Stimulated activated CD8-positive, alpha-beta memory T cell treated with anti-CD3 and anti-CD28 coated beads, Interleukin-7, amount 100 ng/mL, for 48 hours (primary cell): Measurements from ENCODE around the gene PCSK5.

Experiments used
- DNase-seq, 2 donors: peaks; one replicate each; pipeline ENCODE4 v3.0.0-alpha.2; 2020; ENCODE audit warnings: low read depth in 1 of 2; ENCODE audit errors: extremely low read depth in 1 of 2

PCSK5 gene

GRCh38 chr9:76115396-76115795 is 224.9 kb downstream of the PCSK5 start:
- no peak for DNase-seq

- no peak for DNase-seq
These were observed 225.6 kb downstream of the PCSK5 start for GRCh38 chr9:76115982-76116646.

GRCh38 chr9:76116913-76117312 is 226.4 kb downstream of the PCSK5 start:
- DNase-seq: no peak

- no peak for DNase-seq
These were observed 237.2 kb downstream of the PCSK5 start for GRCh38 chr9:76127637-76128036.

- no peak for DNase-seq
These were observed 245.4 kb downstream of the PCSK5 start for GRCh38 chr9:76135902-76136301.

- DNase-seq: no peak
These were observed 246.5 kb downstream of the PCSK5 start for GRCh38 chr9:76136986-76137385.

GRCh38 chr9:76137931-76138330 is 247.5 kb downstream of the PCSK5 start:
- no peak for DNase-seq

DNA sequence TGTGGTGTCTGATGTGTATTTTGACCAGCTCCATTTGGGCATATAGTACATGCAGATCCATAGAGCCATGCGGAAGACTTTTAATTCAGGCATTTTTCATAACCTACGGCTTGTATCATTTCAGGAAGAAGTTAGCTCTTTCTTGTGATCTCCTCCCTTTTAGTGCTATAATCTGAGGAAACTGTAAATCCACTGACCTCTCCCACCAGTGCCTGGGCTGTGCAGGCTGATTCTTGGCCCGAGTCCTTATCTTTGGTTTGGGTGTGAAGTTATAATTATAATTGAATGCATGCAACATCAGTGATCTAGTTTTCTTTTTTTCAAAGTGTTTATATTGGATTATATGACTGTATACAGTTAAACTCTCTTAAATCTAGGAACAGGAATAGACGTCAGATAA is 247.9 kb downstream of the PCSK5 start:
- no peak for DNase-seq

DNA sequence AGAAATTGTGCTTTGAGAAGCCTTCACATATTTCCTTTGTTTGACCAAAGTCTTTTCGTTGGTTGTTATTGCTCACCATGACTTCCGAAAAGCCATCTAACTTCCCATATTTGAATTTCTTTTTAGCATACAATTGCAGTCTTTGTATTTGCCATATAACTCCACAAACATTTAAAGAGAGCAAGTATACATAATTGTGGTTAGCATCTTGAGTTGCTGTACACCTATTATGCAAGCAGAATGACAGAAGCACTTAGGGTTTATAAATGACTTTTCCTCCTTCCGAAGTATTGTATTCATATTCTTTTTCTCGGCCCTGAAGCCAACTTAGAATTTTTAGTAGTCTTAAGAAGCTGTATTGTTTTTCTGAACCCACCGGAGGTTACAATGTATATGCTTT is 253.4 kb downstream of the PCSK5 start:
- no peak for DNase-seq

DNA sequence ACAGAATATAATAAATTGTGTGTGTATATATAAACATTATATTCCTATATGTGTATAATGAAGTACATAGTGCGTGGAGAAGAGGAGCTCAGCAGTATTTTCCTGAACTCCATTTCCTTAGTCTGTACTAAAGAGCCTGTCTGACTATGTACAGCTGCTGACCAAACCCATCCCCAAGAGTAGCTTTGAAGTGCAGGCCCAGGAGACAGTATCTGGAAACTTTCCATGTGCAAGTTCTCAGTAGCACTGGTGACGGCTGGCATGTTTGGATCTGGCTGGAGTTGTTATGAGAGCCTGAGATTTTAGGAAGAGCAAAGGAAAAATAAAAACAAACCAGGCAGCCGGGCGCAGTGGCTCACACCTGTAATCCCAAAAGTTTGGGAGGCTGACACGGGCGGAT is 259.5 kb downstream of the PCSK5 start:
- no peak for DNase-seq

GRCh38 chr9:76151267-76151666 is 260.8 kb downstream of the PCSK5 start:
- no peak for DNase-seq

DNA sequence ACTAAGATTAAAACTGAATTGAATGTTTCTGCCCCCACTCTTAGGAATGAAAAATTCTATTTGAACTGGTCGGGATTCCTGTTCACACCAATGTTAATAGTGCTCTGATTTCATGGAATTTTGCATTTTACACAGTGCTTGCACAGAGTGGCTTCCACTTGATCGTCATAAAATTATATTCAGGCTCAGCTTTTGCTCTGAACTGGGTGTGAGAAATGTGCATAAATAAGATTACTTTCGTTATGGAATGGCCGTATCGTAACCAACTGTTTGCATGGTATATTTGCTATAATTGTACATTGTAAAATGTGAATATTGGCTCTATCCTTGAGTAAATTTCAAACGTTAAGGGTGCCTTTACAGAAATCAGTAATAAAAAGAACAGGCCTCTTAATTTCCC is 262.9 kb downstream of the PCSK5 start:
- no peak for DNase-seq

DNA sequence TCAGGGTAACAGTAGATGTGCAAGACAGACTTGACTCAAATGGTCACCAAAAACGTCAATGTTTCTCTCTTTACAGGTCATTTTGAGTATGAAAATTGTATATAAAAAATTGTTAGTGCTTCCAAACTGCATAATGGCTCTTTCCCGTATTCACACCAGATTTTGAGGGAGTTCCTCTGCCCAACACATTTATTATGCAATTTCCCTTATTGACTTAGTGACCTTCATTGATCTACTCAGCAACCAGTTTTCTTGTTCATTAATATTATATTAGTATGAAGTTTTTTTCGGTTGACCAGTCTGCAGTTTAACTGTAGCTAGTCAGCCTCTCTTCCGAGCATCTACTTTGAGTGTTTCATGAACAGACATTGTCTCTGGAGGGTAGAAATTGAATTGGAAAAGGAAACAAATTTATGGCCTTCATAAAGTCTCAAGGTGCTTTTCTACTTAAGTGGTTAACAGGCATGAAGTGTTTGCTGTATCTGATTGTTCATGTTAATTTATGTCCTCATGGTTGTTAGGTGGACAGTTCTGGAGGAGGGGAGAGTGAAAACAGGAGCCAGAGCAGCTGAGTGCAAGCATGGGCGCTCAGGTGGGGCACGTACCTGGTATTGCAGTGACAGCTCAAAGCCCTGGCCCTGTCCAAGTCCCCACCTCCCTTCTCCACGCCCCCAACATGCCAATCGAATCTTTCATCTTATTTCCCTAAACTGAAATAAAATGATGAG is 263.6 kb downstream of the PCSK5 start:
- no peak for DNase-seq

DNA sequence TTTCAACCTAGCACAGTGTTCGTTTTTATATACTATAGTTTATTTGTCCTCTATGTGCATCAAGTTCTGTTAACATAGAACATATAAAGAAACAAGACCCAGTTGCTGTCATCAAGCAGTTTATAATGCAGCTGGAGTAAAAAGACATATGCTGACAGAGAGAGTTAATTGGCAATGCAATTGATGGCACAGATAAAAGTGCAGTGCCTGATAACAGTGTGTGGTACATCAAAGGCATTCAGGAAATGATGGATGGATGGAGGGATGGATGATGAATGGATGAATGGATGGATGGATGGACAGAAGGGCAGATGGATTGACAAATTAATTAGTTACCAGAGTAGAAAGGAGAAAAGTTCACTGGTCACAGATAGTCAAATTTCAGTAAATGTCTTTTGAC is 264.9 kb downstream of the PCSK5 start:
- DNase-seq: no peak

GRCh38 chr9:76158713-76159112 is 268.2 kb downstream of the PCSK5 start:
- DNase-seq: no peak

- DNase-seq: no peak
These were observed 268.9 kb downstream of the PCSK5 start for GRCh38 chr9:76159293-76159926.

DNA sequence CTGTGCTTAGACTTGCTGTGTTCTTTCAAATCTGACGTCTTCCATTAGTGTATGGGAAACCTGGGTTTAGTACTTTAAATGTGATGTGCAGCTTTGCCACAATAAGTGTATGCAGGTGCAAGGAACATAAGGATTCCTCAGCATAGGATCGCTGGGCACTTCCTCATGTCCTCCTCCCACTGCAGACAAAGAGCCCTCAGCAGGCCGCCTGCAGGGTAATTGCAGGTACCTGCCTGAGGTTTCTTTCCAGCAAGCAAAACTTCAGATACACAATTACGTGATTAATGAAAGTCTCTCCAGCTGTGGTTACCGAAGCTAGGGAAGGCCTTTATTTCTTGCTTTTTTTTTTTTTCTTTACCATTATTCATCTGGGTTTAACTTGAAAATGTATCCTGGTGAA is 270.6 kb downstream of the PCSK5 start:
- DNase-seq: no peak

DNA sequence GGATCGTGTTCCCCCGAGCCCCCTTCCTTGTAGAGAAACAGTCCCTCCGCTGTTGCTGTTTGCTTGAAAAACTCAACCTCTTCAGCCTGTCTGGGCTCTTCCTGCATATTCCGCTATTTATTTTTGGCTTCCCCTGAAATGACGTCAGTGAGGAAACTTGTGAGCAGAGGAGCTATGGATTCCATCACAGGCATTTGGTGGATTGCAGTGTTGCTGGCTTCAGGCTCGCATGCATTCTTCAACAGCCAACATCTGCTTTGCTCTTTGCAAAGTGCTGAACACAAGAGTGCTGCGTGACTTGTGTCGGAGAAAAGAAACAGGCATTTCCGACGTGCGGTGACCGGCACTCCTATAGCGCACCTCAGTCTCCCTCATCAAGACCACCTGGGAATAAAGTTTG is 271.1 kb downstream of the PCSK5 start:
- DNase-seq: no peak

- no peak for DNase-seq
These were observed 271.7 kb downstream of the PCSK5 start for GRCh38 chr9:76162086-76162730.

- DNase-seq: no peak
These were observed 272.5 kb downstream of the PCSK5 start for GRCh38 chr9:76162751-76163500.

DNA sequence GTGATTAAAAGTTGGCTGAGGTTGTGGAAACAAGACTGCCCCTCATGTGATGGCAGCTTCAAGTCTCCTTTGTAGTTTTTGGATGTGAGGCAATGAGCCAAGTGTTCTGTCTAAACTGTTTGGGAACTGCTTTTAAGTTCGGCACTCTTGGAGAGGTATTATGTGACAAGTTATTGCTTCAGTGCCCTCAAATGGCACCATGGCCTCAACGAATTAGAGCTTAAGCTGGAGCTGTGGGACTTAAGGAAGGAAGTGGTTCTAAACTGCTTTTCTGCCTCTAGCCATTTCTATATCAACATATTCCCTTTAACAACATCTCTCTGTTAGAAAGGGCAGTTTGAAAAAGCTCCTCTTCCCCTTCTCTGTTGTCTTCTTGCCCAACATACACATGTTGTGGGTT is 276.1 kb downstream of the PCSK5 start:
- DNase-seq: no peak
